Activated T-helper 2 cell treated with anti-CD3 and anti-CD28 coated beads, Interferon-gamma antibody, Interleukin-2, Interleukin-4, amounts not matched to agents 10 μg/mL and 5 μg/mL and 100 μg/mL, durations not matched to agents 14 hours and 24 hours and 36 hours (primary cell): Measurements from ENCODE around the gene LYL1. TPM values are rescaled to one million over a fixed set of nuclear protein-coding genes. Genes with fewer than 3 reads are reported as not detected.

Source experiments
- DNase-seq: peaks from one replicate; pipeline ENCODE4 v3.0.0; 2021; ENCODE audit warnings: low spot score
- H3K27ac Mint-ChIP-seq: one replicate; pipeline ENCODE4 v1.8.0; 2021; ENCODE audit warnings: mixed read lengths
- H3K27me3 Mint-ChIP-seq: one replicate; pipeline ENCODE4 v1.8.0; 2021; ENCODE audit warnings: low read depth, mixed read lengths
- H3K36me3 Mint-ChIP-seq: one replicate; pipeline ENCODE4 v1.8.0; 2021; ENCODE audit warnings: low read depth, mixed read lengths
- H3K4me1 Mint-ChIP-seq: one replicate; pipeline ENCODE4 v1.8.0; 2021; ENCODE audit warnings: low read depth, mixed read lengths
- H3K4me3 Mint-ChIP-seq: one replicate; pipeline ENCODE4 v1.8.0; 2021; ENCODE audit warnings: low read depth, mild to moderate bottlenecking, moderate library complexity, mixed read lengths
- H3K9me3 Mint-ChIP-seq: one replicate; pipeline ENCODE4 v1.8.0; 2021; ENCODE audit warnings: mixed read lengths
- intact Hi-C: fragments of 100-400 bp; cut with micrococcal nuclease; formaldehyde crosslinking; loops from one replicate; pipeline ENCODE4 v1.15.1; 2023
- total RNA-seq: library from RNA; stranded (reverse); gene quantifications from 2 replicates; pipeline ENCODE4 v1.2.3, GENCODE V29; 2022

Gene LYL1
- total RNA-seq, 1 donor from 2014 or later: 5.6 TPM

DNA sequence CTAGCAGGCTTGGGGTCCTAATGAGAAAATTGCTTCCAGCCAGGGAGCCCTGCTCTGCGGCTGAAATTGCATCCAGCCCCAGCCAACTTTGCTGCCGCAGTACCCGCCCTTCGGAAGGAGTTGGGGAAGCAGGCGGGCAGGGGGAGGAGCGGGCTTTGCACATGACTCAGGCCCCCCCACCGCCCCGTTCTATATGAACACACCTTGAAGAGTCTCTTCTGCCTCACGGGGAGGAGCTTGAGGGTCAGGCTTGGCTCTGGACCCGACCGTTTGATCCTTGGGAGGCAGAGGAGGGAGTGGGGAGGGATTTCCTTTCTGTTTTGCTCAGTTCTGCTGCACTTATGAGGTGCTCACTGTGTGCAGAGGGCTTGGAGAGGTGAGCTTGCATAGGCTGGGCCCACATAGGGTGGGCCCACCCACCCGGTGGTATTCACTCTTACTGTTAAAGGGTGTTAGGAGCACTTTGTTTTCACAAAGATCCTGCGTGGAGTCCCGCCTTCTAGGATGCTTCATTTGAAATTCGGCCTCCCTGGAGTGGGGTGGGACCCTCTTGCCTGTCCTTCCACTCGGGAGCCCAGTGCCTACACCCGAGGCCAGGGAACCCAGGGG, 46.5 kb downstream of the LYL1 start:
- intact Hi-C loops: no loop called here
- Mint-ChIP-seq H3K9me3 (no peaks in the 10 kb centered on the region), H3K36me3 (no peaks in the 10 kb centered on the region), H3K4me1 (peaks cover 6% of the 10 kb centered on the region), H3K27me3 (peaks cover 23% of the 10 kb centered on the region), H3K27ac (no peak overlapping the region), H3K4me3 (no peak overlapping the region)
- no peak for DNase-seq

- Mint-ChIP-seq H3K36me3 (no peaks in the 10 kb centered on the region), H3K27me3 (peaks cover 19% of the 10 kb centered on the region), H3K4me1 (peaks cover 6% of the 10 kb centered on the region), H3K27ac (no peak overlapping the region), H3K9me3 (no peaks in the 10 kb centered on the region), H3K4me3 (no peak overlapping the region)
- DNase-seq: no peak
- intact Hi-C loops: no loop called here
Measured at GRCh38 chr19:13055213-13056051, 47.2 kb downstream of the LYL1 start.

- H3K27me3 Mint-ChIP-seq: peaks cover 21% of the 10 kb centered on the region
- peaks cover 6% of the 10 kb centered on the region for H3K4me1 Mint-ChIP-seq
- no peak overlapping the region for H3K4me3 Mint-ChIP-seq
- no peaks in the 10 kb centered on the region for H3K36me3 Mint-ChIP-seq
- no peaks in the 10 kb centered on the region for H3K9me3 Mint-ChIP-seq
- intact Hi-C loops: no loop called here
- H3K27ac Mint-ChIP-seq: no peak overlapping the region
- no peak for DNase-seq
Measured at GRCh38 chr19:13054626-13055212, 47.9 kb downstream of the LYL1 start.

DNA sequence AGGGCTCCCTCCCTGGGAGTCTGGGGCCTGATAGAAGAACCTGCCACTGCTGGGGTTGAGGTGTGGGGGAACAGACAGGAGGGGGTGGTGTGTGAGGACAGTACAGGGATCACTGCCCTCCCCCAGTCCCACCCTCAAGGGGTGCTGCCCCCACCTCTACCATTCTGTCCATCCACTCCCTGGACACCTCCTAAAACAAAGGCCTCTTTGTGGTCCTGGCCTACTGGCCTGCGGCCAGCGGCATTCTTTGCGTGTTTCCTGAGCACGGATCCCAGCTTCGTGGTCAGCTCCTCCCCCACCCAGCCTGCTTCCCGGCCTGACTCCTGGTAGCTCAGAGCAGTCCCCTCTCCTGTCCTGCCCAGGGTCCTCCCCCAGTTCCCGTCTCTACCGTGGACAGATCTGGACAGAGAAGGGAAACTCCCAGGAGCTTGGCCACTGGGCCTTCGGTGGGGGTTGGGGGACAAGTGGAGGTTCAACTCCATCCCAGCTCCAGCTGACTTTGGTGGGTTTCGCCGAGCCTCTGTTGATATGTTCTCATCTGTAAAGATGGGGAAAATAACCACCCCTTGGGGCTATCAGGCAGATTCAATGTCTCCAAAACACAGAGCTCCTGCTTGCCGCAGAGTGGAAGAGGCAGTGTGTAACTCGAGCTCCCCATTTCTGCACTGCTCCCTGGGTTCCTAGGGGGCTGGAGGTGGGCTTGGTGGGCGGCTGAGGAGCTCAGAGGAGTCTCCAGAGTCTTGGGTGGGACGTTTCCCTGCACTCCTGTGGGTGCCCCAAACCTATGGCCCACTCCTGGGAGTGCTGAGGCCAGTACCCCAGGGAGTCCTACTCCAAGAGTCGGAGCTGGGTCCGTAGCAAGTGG, 48.7 kb downstream of the LYL1 start:
- no peak overlapping the region for H3K27ac Mint-ChIP-seq
- H3K4me3 Mint-ChIP-seq: no peak overlapping the region
- H3K9me3 Mint-ChIP-seq: no peaks in the 10 kb centered on the region
- peaks cover 6% of the 10 kb centered on the region for H3K4me1 Mint-ChIP-seq
- peaks cover 17% of the 10 kb centered on the region for H3K27me3 Mint-ChIP-seq
- no peaks in the 10 kb centered on the region for H3K36me3 Mint-ChIP-seq
- intact Hi-C loops: no loop called here
- no peak for DNase-seq

- H3K27ac Mint-ChIP-seq: no peak overlapping the region
- no peak overlapping the region for H3K4me3 Mint-ChIP-seq
- no peaks in the 10 kb centered on the region for H3K36me3 Mint-ChIP-seq
- no peak for DNase-seq
- H3K4me1 Mint-ChIP-seq: peaks cover 6% of the 10 kb centered on the region
- H3K9me3 Mint-ChIP-seq: no peaks in the 10 kb centered on the region
- peaks cover 14% of the 10 kb centered on the region for H3K27me3 Mint-ChIP-seq
- intact Hi-C loops: no loop called here
Measured at GRCh38 chr19:13053238-13053637, 49.4 kb downstream of the LYL1 start.

DNA sequence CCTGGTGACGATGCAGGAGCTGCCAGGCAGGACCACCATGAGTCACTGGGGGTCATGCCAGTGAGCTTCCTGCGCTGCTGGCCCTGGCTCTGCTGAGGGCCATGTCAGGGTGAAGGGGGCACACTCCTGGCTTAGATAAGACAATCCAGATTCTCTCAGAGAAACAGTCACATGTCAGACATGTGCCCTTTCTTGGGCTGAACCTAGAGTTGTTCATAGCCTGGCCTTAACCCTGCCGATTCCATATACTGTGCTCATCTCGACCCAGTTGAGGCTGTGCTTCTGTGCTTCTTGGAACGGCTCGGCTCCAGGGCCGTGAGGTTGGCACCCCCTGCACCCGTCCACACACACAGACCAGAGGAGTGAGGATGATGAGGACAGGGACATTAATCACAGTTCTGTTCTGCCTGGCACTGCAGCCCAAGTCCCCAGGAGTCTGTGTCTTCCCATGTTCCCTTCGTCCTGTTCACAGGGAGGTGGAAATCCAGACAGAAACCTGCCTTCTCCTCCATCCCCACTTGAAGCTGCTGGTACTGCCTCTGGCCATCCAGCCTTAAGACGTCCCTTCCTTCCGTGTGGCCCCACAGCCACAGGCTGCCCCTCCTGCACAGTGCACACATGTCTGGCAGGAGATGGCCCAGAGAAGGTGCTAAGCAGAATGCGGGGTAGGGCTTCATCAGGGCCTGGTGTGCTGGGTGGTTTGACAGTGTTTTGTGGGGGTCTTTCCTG, 50.0 kb downstream of the LYL1 start:
- intact Hi-C loops: no loop called here
- H3K4me1 Mint-ChIP-seq: peaks cover 6% of the 10 kb centered on the region
- no peak overlapping the region for H3K4me3 Mint-ChIP-seq
- no peaks in the 10 kb centered on the region for H3K36me3 Mint-ChIP-seq
- H3K27ac Mint-ChIP-seq: no peak overlapping the region
- H3K9me3 Mint-ChIP-seq: no peaks in the 10 kb centered on the region
- peaks cover 14% of the 10 kb centered on the region for H3K27me3 Mint-ChIP-seq
- no peak for DNase-seq

GRCh38 chr19:13051557-13052165, 51.0 kb downstream of the LYL1 start:
- Mint-ChIP-seq H3K4me3 (no peak overlapping the region), H3K9me3 (no peaks in the 10 kb centered on the region), H3K27ac (no peak overlapping the region), H3K36me3 (no peaks in the 10 kb centered on the region), H3K4me1 (peaks cover 6% of the 10 kb centered on the region), H3K27me3 (peaks cover 14% of the 10 kb centered on the region)
- intact Hi-C loops: no loop called here
- no peak for DNase-seq

GRCh38 chr19:13050274-13050673, 52.4 kb downstream of the LYL1 start:
- intact Hi-C loops: no loop called here
- peaks cover 17% of the 10 kb centered on the region for H3K27me3 Mint-ChIP-seq
- no peaks in the 10 kb centered on the region for H3K9me3 Mint-ChIP-seq
- no peaks in the 10 kb centered on the region for H3K36me3 Mint-ChIP-seq
- no peak overlapping the region for H3K4me3 Mint-ChIP-seq
- no peak for DNase-seq
- H3K27ac Mint-ChIP-seq: no peak overlapping the region
- peaks cover 6% of the 10 kb centered on the region for H3K4me1 Mint-ChIP-seq

Other genes starting within 250 kb of the LYL1 start
- 21.9 and 25.6 TPM in 2 replicates for gene DNASE2, start 221.4 kb downstream of the LYL1 start, total RNA-seq
- gene KLF1, start 215.7 kb downstream of the LYL1 start, total RNA-seq: 0.62 and 0.97 TPM in 2 replicates
- gene GCDH, start 211.7 kb downstream of the LYL1 start, total RNA-seq: 51.6 and 53.2 TPM in 2 replicates
- gene SYCE2, start 183.6 kb downstream of the LYL1 start, total RNA-seq: 1.9 and 3.2 TPM in 2 replicates
- gene FARSA, start 169.1 kb downstream of the LYL1 start, total RNA-seq: 165 and 166 TPM in 2 replicates
- gene CALR, start 164.2 kb downstream of the LYL1 start, total RNA-seq: 984 and 991 TPM in 2 replicates
- gene RAD23A, start 157.0 kb downstream of the LYL1 start, total RNA-seq: 189 and 196 TPM in 2 replicates
- gene GADD45GIP1, start 145.6 kb downstream of the LYL1 start, total RNA-seq: 29.2 and 32.6 TPM in 2 replicates
- 0.16 TPM in 1 of 2 replicates, not detected in the other for gene DAND5, start 133.3 kb downstream of the LYL1 start, total RNA-seq
- gene NFIX, start 107.4 kb downstream of the LYL1 start, total RNA-seq: 2.7 and 3.0 TPM in 2 replicates
- gene TRMT1, start 13.9 kb upstream of the LYL1 start, total RNA-seq: 112 and 116 TPM in 2 replicates
- 117 and 132 TPM in 2 replicates for gene NACC1, start 15.4 kb upstream of the LYL1 start, total RNA-seq
- gene STX10, start 47.5 kb upstream of the LYL1 start, total RNA-seq: 68.9 and 69.1 TPM in 2 replicates
- gene IER2, start 47.6 kb upstream of the LYL1 start, total RNA-seq: 140 and 143 TPM in 2 replicates